GM19035 (cell line): ENCODE data around the gene CCDC27.

ENCODE experiments used
- ATAC-seq: cut with Tn5 transposase; IDR thresholded peaks from one replicate; pipeline ENCODE4 v1.9.1; 2021; ENCODE audit not compliant: unreplicated experiment

CCDC27 gene

GRCh38 chr1:3774276-3774945 is 22.2 kb downstream of the CCDC27 start:
- ATAC-seq = no peak

GRCh38 chr1:3774946-3775489 is 22.8 kb downstream of the CCDC27 start:
- ATAC-seq = no peak

- ATAC-seq = no peak
These were observed 23.4 kb downstream of the CCDC27 start for GRCh38 chr1:3775490-3776230.

GRCh38 chr1:3776231-3776961 is 24.1 kb downstream of the CCDC27 start:
- no peak for ATAC-seq

DNA sequence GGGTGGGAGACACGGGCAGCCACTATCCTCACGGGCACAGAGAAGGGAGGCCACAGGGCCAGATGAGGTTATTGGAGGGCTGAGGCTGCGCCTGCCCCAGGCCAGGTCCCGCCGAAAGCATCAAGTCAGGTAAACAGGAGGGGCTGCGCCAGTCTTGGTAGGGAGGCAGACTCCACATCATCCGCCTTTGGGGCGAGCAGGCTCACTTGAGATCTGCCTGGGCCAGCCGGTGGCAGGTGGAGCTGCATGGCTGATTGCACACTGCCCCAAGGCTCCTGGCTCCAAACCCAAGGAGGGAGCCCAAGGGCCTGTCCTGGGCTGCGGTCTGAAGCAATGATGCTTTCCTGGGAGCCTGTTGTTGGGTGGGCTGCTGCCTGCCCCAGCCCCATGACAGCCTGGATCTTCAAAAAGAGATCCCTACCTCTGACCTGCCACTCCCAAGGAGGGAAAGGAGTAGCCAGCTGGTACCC is 24.9 kb downstream of the CCDC27 start:
- no peak for ATAC-seq

DNA sequence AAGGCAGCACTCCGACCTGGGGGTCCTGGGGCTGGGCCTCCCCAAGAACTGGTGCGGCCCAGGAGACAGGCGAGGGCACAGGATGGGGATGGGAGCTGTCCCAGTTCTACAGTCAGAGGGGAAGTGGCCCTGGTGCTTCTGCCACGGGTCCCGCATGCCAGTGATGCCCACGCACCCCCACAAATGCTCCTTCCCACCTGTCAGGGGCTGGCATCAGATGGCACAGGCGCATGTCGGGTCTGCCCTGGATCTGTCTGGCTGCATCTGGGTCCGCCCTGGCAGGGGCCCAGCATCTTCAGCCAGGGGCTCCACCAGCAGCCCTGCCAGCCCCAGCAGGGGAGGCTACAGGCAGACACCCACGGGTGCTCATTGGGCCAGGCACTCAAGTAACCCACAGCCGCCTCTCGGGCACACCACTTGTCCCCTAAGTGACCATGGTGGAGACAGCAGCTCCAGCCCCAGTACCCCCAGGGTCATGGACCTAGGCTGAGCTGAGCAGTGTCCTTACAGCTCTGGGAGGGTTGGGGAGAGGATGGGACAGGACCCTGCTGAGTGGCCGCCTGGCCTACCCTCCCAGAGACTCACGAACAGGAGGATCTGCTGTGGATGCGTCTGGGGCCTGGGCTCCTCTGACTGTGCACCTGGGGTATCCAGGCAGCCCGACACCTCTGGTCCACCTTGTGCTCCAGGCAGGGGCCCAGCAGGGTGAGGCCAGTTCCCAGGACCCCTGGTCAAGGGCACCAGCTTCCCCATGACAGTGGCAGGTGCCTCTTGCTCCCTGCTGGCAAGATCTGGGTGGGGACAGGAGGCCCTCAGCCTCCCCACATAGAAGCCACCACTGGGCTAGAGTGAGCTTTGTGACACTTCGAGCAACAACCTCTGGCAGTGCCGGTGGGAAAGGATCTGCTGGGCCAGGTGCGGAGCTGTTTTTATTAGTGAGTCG is 25.7 kb downstream of the CCDC27 start:
- no peak for ATAC-seq

GRCh38 chr1:3778590-3779264 is 26.5 kb downstream of the CCDC27 start:
- no peak for ATAC-seq

GRCh38 chr1:3779265-3779911 is 27.1 kb downstream of the CCDC27 start:
- no peak for ATAC-seq

DNA sequence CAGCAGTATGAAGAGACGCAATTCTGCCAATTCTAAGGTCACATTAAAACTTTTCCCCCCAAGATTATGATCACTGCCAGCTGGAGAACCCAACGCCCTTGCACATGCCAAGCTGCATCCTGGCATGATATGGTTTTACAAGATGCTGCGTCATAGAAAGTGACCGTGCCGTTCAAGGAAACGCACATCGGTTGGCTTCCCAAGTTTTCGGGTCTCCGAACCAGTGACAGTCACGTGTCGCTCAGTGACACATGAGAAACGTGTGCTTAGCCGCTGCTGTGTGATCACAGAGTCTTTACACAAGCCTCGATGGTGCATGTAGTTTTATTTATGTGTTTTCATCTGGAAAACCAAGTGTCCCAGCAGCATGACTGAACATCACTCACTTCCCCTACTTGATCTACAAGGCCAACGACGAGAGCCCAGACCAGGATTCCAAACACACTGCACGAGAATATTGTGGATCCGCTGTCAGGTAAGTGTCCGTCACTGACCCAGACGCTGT is 27.7 kb downstream of the CCDC27 start:
- no peak for ATAC-seq

DNA sequence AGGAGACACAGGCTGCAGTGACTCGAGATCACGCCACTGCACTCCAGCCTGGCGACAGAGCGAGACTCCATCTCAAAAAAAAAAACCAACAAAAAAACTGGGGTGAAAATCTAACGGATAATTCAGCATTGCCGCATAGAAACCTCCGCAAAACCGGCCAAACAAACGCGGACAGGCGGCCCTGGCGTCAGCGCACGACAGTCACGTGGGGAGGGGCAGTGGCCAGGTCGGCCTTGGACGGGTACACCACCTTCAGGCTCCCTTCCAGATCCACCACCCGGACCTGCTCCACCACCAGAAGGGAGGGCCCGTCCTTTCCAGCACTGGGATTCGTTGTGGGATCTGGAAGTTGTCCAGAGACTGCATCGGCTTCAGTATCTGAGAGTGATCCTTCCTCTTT is 28.7 kb downstream of the CCDC27 start:
- ATAC-seq = no peak

GRCh38 chr1:3783651-3784474 is 31.6 kb downstream of the CCDC27 start:
- ATAC-seq = no peak

DNA sequence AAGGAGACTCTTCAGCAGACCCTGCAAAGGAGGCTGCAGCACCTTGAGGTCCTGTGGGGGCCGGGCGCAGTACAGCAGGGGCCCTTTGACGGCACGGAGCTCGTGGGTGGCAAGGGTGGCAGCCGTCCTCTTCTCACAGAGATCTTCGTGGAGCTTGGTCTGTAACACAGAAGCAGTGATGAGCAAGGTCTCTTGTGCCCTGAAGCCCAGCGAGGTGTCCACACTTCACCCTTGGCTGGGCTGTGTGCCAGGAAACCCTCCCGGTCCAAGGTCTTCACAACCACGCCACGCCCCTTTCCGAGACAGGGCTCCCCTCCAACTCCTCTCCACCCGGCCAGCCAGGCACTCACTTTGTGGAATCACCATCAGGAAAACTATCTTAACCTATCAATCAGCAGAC is 32.8 kb downstream of the CCDC27 start:
- no peak for ATAC-seq

DNA sequence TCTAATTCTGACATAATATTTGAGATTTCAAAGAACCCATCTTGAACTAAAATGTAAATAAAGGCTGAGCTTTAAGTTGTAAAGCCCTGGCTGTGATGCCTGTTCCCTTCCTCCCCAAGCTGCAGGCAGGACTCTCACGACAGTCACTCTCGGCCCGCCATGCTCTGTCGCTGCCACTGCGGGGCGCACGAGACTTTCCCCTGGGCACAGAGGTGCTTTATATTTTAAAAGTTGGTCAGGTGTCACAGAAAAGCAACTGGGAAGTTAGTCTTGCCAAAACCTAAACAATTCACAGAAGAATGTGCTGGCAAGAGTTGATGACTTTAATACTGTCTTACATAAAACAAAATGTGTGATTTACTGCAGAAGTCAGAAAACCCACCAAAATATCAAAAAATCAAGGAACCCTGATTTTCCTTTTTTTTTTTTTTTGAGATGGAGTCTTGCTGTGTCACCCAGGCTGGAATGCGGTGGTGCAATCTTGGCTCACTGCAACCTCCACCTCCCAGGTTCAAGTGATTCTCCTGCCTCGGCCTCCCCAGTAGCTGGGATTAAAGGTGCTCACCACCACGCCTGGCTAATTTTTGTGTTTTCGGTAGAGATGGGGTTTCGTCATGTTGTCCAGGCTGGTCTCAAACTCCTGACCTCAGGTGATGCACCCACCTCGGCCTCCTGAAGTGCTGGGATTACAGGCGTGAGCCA is 33.4 kb downstream of the CCDC27 start:
- no peak for ATAC-seq

GRCh38 chr1:3786468-3787348 is 34.5 kb downstream of the CCDC27 start:
- ATAC-seq = no peak

GRCh38 chr1:3787349-3787715 is 35.1 kb downstream of the CCDC27 start:
- no peak for ATAC-seq

DNA sequence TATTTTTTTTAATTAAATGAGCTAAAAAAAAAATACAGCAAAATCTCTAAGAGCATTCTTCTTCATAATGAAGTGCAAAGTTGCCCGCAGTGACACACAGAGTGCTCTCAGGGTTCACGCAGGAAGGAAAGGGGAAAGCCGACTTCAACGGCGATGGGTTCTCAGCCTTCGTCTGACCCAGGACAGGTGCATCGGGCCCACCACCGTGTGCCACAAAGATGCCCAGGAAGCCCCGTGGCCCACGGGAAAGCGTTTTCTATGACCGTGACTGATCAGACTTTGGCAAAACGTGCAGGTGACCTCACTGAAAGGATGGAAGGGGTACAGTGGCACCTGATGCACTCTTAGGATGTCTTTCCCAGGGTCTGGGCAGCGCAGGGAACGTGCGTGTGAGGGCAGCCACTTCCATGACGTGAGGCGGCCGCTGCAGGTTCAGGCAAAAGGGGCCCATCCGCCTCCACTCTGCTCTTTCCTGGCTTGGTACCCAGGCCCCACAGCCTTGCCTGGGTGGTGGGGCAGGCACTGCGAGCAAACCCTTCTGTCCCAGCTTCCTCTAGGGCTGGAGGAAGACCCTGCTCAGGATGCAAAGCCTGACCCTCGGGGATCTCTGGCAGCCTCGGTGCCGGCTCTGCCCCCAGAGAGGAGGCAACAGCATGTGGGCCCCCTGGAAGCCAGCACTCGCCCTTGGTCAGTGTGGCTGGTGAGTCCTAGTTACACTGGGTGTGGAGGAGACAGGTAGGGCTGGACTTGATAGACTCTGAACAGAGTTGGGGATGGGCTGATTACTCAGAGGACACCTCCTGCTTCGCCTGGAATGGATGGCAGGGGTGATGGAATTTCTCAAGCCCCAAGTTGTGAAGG is 35.7 kb downstream of the CCDC27 start:
- no peak for ATAC-seq
